Transverse colon (tissue), 4 donors: ENCODE measurements around the gene LRCOL1. TPM values are rescaled to one million over a fixed set of nuclear protein-coding genes. Genes with fewer than 3 reads are reported as not detected.

Experiments
- DNase-seq: peaks from one replicate; pipeline ENCODE4 v3.0.0-alpha.2; 2019
- H3K27ac ChIP-seq, 4 donors: fragments of 200-600 bp; sonication (generic); 2 replicates each; pipeline ENCODE4 v1.5.1; 2016 to 2018; ENCODE audit warnings: inconsistent platforms in 4 of 4
- H3K27me3 ChIP-seq: fragments of 200-600 bp; sonication (generic); 2 replicates; pipeline ENCODE4 v1.5.1; 2017; ENCODE audit warnings: inconsistent platforms
- H3K36me3 ChIP-seq, 4 donors: fragments of 200-600 bp; sonication (generic); 2 replicates each; pipeline ENCODE4 v1.5.1; 2017 to 2019; ENCODE audit warnings: inconsistent platforms in 4 of 4
- H3K4me1 ChIP-seq, 4 donors: fragments of 200-600 bp; sonication (generic); 2 replicates each; pipeline ENCODE4 v1.5.1; 2017 to 2020; ENCODE audit warnings: inconsistent platforms in 4 of 4
- H3K4me3 ChIP-seq, 4 donors: fragments of 200-600 bp; sonication (generic); 1 replicate in 1 of 4; 2 replicates in 3 of 4; pipeline versions ENCODE4 v1.5.1 to v1.6.1; 2017 to 2019; ENCODE audit warnings: inconsistent platforms in 4 of 4
- H3K9me3 ChIP-seq, 2 donors: fragments of 200-600 bp; sonication (generic); 2 replicates each; pipeline ENCODE4 v1.5.1; 2017 to 2019; ENCODE audit warnings: inconsistent platforms in 2 of 2
- EP300 ChIP-seq: sonication (generic); formaldehyde crosslinking; IDR thresholded peaks from one replicate; pipeline ENCODE4 v1.6.1; 2017; ENCODE audit warnings: antibody characterized with exemption, low read depth
- POLR2A ChIP-seq: fragments of 450-650 bp; IDR thresholded peaks from one replicate; pipeline ENCODE4 v1.6.1; 2016; ENCODE audit warnings: antibody characterized with exemption, mild to moderate bottlenecking, moderate library complexity
- POLR2AphosphoS5 ChIP-seq, 3 donors: sonication (generic); formaldehyde crosslinking; IDR thresholded peaks; one replicate each; pipeline ENCODE4 v1.6.1; 2016; ENCODE audit warnings: antibody characterized with exemption in 3 of 3
- WGBS, 2 donors: methylation state at CpG; one replicate each; pipeline ENCODE4 v1.1.5; 2018; ENCODE audit warnings: low coverage in 1 of 2; 5-methylcytosine and 5-hydroxymethylcytosine counted together
- in situ Hi-C, 4 donors: fragments of 200-750 bp; cut with MboI; loops; one replicate each; pipeline versions ENCODE4 v1.15.0 to v1.15.1; 2017; ENCODE audit warnings: low sequenced_read_pairs in 3 of 4, low pct_ligation_motif_present in 1 of 4, low pct_unique_long_range_greater_than_20kb in 1 of 4
- intact Hi-C: fragments of 100-400 bp; cut with DNase I; formaldehyde crosslinking; loops from one replicate; pipeline ENCODE4 v1.15.1; 2023; ENCODE audit warnings: low total_unique reads
- small RNA-seq, 4 donors: library from RNA; depleted of rRNA; stranded (forward); fragments of <200 nt; gene quantifications; one replicate each; pipeline ENCODE3, GENCODE V24; 2016
- total RNA-seq, 4 donors: library from RNA; depleted of rRNA; stranded (reverse); fragments of >200 nt; gene quantifications; one replicate each; pipeline ENCODE4 v1.1.0, GENCODE V29; 2016
- TF ChIP-seq, protein P1 (sequence below), 5 experiments: fragments of 200-600 bp in 3 of 5; fragments of 450-650 bp in 2 of 5; sonication (generic) in 3 of 5; IDR thresholded peaks; 1 replicate in 2 of 5; 2 replicates in 3 of 5; pipeline ENCODE4 v1.5.1; 2016 to 2017; ENCODE audit warnings: antibody characterized with exemption in 5 of 5, inconsistent platforms in 3 of 5, mild to moderate bottlenecking in 2 of 5, moderate library complexity in 1 of 5

LRCOL1 gene
- total RNA-seq, 4 donors from 2014 or later: not detected

- TF ChIP-seq, protein P1, sequence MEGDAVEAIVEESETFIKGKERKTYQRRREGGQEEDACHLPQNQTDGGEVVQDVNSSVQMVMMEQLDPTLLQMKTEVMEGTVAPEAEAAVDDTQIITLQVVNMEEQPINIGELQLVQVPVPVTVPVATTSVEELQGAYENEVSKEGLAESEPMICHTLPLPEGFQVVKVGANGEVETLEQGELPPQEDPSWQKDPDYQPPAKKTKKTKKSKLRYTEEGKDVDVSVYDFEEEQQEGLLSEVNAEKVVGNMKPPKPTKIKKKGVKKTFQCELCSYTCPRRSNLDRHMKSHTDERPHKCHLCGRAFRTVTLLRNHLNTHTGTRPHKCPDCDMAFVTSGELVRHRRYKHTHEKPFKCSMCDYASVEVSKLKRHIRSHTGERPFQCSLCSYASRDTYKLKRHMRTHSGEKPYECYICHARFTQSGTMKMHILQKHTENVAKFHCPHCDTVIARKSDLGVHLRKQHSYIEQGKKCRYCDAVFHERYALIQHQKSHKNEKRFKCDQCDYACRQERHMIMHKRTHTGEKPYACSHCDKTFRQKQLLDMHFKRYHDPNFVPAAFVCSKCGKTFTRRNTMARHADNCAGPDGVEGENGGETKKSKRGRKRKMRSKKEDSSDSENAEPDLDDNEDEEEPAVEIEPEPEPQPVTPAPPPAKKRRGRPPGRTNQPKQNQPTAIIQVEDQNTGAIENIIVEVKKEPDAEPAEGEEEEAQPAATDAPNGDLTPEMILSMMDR (IDR thresholded peaks at IDR 0.05): no peak
- TF ChIP-seq POLR2A (no peak), EP300 (no peak), POLR2AphosphoS5 (IDR thresholded peaks at IDR 0.05) (no peak)
- Histone ChIP-seq H3K36me3 (no peaks in the 10 kb centered on the region), H3K27ac (no peak overlapping the region), H3K4me1 (peaks cover 5 to 8% (median 7%) of the 10 kb centered on the region in 4 donors), H3K27me3 (peaks cover 3% of the 10 kb centered on the region), H3K9me3 (no peaks in the 10 kb centered on the region), H3K4me3 (no peak overlapping the region)
- DNase-seq: no peak
- intact Hi-C loops: no loop called here
- in situ Hi-C loops: no loop called here
- 80 to 88% methylated on average over 2 to 49 of the region's 53 CpGs for WGBS, 2 donors
These were observed 55.3 kb downstream of the LRCOL1 start for GRCh38 chr12:132554845-132555630.

Small RNAs within 50 kb of the gene (small RNA-seq; reads per million reads assigned to genes)
- 0 reads per million in 4 donors for gene MIR6763

Other genes with a start within 250 kb of the LRCOL1 start
- gene FBRSL1, start 120.4 kb downstream of the LRCOL1 start, total RNA-seq: 100 to 1,000 TPM in 1 of 4 donors, 10 to 100 TPM in 3; 23.3 to 306 (median 49.7) TPM
- gene P2RX2, start 8.2 kb upstream of the LRCOL1 start, total RNA-seq: 1 to 10 TPM in 1 of 4 donors, under 1 TPM in 1, not detected in 2; 0.96 to 2.1 TPM
- gene POLE, start 76.8 kb upstream of the LRCOL1 start, total RNA-seq: 100 to 1,000 TPM in 1 of 4 donors, 10 to 100 TPM in 3; 57.0 to 204 (median 74.1) TPM
- gene PXMP2, start 77.0 kb upstream of the LRCOL1 start, total RNA-seq: 100 to 1,000 TPM in 3 of 4 donors, 10 to 100 TPM in 1; 62.1 to 181 (median 128) TPM
- gene PGAM5, start 100.3 kb upstream of the LRCOL1 start, total RNA-seq: 10 to 100 TPM; 16.7 to 43.6 (median 25.4) TPM
- gene ANKLE2, start 151.2 kb upstream of the LRCOL1 start, total RNA-seq: 100 to 1,000 TPM in 2 of 4 donors, 10 to 100 TPM in 2; 46.0 to 146 (median 88.6) TPM
- 100 to 1,000 TPM in 2 of 4 donors, 10 to 100 TPM in 2; 90.9 to 113 (median 99.9) TPM for gene GOLGA3, start 218.3 kb upstream of the LRCOL1 start, total RNA-seq